ENCODE measurements around the gene OR4D9.

OR4D9 gene

GRCh38 chr11:59560702-59561473, 49.5 kb downstream of the OR4D9 start:
- no peaks in the 10 kb centered on the region for H3K27me3 ChIP-seq (ENCODE audit: insufficient read depth, poor library complexity, severe bottlenecking)
- TF ChIP-seq, protein P1, sequence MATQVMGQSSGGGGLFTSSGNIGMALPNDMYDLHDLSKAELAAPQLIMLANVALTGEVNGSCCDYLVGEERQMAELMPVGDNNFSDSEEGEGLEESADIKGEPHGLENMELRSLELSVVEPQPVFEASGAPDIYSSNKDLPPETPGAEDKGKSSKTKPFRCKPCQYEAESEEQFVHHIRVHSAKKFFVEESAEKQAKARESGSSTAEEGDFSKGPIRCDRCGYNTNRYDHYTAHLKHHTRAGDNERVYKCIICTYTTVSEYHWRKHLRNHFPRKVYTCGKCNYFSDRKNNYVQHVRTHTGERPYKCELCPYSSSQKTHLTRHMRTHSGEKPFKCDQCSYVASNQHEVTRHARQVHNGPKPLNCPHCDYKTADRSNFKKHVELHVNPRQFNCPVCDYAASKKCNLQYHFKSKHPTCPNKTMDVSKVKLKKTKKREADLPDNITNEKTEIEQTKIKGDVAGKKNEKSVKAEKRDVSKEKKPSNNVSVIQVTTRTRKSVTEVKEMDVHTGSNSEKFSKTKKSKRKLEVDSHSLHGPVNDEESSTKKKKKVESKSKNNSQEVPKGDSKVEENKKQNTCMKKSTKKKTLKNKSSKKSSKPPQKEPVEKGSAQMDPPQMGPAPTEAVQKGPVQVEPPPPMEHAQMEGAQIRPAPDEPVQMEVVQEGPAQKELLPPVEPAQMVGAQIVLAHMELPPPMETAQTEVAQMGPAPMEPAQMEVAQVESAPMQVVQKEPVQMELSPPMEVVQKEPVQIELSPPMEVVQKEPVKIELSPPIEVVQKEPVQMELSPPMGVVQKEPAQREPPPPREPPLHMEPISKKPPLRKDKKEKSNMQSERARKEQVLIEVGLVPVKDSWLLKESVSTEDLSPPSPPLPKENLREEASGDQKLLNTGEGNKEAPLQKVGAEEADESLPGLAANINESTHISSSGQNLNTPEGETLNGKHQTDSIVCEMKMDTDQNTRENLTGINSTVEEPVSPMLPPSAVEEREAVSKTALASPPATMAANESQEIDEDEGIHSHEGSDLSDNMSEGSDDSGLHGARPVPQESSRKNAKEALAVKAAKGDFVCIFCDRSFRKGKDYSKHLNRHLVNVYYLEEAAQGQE (IDR thresholded peaks at IDR 0.05; ENCODE audit: insufficient replicate concordance, low read depth), result no peak
- TF ChIP-seq GABPA (IDR thresholded peaks at IDR 0.05; ENCODE audit: low read depth) (no peak), SPI1 (IDR thresholded peaks at IDR 0.05; ENCODE audit: borderline replicate concordance, low read depth) (peak; percentile 38; the same call in 1 of the 2 replicates), CTCF (IDR thresholded peaks at IDR 0.05; ENCODE audit: insufficient read depth, low read length) (no peak)
- H3K4me3 ChIP-seq (replicated peaks; ENCODE audit: insufficient read depth, low read length), result peak overlapping the region; percentile 89
- DNase-seq (ENCODE audit: low read depth in 1 of 2, low spot score in 1 of 2), result peak; percentile 78 to 82
- peak overlapping the region; percentile 61 for H3K27ac ChIP-seq (replicated peaks)

DNA sequence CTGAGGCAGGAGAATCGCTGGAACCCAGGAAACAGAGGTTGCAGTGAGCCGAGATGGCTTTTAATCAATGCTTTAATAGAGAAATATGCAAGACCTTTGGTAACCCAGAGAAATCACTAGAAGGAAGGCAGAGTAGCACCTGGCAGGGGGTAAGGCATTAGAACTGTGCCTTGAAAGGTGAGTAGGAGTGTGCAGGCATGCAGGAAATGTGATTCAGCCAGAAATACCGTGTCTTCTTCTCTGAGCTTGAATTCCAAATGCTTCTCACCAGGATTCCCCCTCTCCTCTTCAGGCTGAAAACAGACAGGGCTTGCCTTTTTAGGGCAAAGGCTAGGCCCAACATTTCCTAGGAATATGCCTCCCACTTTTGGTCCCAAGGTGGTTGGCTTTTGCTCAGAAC, 51.0 kb downstream of the OR4D9 start:
- Histone ChIP-seq H3K4me3 (replicated peaks; ENCODE audit: insufficient read depth, low read length) (no peak overlapping the region), H3K27ac (replicated peaks) (no peak overlapping the region), H3K27me3 (ENCODE audit: insufficient read depth, poor library complexity, severe bottlenecking) (no peaks in the 10 kb centered on the region)
- no peak for DNase-seq (ENCODE audit: low read depth in 1 of 2, low spot score in 1 of 2)
- TF ChIP-seq SPI1 (IDR thresholded peaks at IDR 0.05; ENCODE audit: borderline replicate concordance, low read depth) (no peak), POLR2AphosphoS5 (IDR thresholded peaks at IDR 0.05; ENCODE audit: low read depth) (no peak), GABPA (IDR thresholded peaks at IDR 0.05; ENCODE audit: low read depth) (no peak), CTCF (IDR thresholded peaks at IDR 0.05; ENCODE audit: insufficient read depth, low read length) (no peak)
- TF ChIP-seq, protein P1 (IDR thresholded peaks at IDR 0.05; ENCODE audit: insufficient replicate concordance, low read depth), result no peak

All from HL-60 (cell line).